Stimulated activated CD4-positive, alpha-beta T cell treated with anti-CD3 and anti-CD28 coated beads, Interleukin-12 subunit alpha, Interleukin-12 subunit beta, amount 100 ng/mL, for 48 hours (primary cell): ENCODE measurements around the gene VASH2.
"Not testable (repeated sequence)": the region's sequence is repeated elsewhere in the genome, so short reads cannot be mapped to it uniquely, and the experiment has no call there.

Experiments
- DNase-seq, 3 donors: peaks; one replicate each; pipeline ENCODE4 v3.0.0-alpha.2; 2020; ENCODE audit warnings: low read depth in 2 of 3, low spot score in 1 of 3

VASH2 gene

GRCh38 chr1:212979340-212980122, 29.2 kb downstream of the VASH2 start:
- DNase-seq: peak in 1 of 3 donors; percentile 16

DNA sequence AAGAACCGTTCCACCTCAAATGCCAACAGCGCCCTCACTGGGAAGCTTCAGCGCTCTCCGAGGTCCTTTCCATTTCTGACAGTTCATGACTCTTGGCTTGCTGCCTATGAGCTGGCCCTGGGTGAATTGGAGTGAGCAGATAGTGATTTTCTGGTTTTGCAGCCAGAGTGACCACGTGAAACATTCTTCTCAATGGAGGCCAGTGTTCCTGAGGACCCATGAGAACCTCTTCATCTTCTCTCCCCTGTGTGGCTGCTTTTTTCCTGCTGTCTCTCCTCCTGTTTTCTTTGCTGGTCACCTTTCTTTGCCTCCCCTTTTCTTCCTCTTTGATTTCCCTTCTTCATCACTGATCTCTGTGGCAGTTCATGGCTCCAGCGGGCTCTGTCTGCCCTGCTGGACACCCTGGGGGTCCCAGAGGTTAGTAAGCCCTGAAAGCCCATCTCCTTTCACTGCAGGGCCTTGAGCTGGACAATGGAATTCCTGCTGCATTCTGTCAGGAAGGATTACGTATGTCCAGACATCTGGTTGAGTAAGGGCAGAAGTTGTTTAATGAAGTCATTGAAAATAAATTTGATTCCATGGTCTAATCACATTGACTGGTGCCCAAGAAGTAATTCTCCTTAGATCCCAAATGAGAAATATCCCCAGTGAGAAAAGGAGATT, 29.9 kb downstream of the VASH2 start:
- no peak for DNase-seq

- DNase-seq: no peak
Measured at GRCh38 chr1:212981025-212981495, 30.7 kb downstream of the VASH2 start.

GRCh38 chr1:212981571-212982328, 31.4 kb downstream of the VASH2 start:
- no peak for DNase-seq

- DNase-seq: no peak
Measured at GRCh38 chr1:212982430-212983152, 32.2 kb downstream of the VASH2 start.

- no peak for DNase-seq
Measured at GRCh38 chr1:212983482-212983881, 33.1 kb downstream of the VASH2 start.

DNA sequence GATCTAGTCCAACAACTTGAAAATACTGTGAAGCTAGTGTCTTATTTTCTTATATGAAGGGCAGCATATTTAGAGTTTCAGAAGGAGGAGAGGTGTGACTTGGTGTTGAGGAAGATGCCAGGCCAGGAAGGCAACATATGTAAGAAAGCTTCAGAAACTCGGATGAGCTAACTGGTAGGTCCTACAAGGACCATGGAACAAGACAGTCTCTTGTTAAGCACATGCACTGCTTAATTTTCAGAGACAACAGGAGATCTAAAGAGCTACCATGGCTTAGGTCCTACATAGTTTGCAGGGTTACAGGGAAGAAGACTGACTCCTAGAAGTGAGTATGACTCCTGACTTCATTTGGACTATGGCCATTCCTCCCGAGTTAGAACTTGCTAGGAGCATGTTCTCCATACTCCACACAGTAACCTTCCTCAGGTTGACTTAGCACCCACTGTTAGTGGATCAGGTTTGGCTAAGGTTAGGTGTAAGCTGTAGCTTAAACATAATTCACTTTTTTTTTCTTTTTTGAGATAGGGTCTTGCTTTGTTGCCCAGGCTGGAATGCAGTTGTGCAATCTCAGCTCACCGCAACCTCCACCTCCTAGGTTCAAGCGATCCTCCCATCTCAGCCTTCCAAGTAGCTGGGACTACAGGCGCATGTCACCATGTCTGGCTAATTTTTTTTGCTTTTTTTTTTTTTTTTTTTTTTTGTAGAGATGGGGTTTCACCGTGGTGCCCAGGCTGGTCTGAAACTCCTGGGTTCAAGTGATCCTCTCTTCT, 34.4 kb downstream of the VASH2 start:
- DNase-seq: no peak

- DNase-seq: no peak
Measured at GRCh38 chr1:212986551-212986950, 36.2 kb downstream of the VASH2 start.

DNA sequence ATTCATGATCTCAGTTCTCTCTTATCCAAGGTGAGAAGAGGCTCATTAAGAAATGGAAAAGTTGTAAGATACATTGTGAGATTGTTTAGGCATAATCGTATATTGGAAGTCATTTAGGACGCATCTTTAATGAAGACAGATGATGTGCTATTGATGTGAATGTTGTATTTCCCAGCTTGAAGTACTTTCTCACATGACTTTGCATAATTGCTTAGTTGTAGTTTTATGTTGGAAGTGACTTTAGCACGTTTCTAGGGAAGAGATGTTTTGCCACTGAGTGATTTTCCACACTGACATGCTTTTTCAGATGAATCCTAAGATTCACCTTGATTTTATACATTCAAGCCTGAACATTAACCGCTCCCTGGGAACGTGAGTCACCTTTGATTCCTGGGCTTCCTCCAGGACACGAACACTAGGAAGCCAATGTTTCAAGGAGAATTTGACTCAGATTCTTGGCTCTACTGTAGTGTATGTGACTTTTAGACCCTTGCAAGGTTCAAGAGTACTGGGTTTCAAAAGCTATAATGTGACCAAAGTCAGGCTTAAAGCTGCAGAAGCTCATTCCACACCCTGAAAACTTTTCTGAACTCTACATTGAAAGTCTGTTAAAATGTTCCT, 37.5 kb downstream of the VASH2 start:
- no peak for DNase-seq

DNA sequence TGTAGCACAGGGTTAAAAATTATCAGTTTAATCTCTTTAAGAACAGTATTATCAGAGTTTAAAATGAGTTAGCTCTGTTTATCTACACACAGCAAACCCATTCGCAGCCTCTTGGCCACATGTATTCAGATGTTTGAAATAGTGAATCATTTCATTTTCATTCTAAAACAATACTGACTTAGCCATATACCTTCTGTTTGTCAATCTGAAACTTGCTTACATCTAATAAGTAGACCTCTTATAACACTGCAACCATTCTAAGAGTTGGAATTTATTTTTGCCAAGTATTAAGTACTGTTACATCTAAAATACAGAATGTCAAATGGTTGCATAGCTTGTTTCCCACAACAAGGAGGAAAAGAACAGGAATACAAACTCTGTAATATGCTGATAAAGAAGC, 39.9 kb downstream of the VASH2 start:
- DNase-seq: no peak

- not testable (repeated sequence) for DNase-seq
Measured at GRCh38 chr1:212993960-212994359, 43.6 kb downstream of the VASH2 start.

GRCh38 chr1:212994926-212995325, 44.6 kb downstream of the VASH2 start:
- DNase-seq: no peak

GRCh38 chr1:213003256-213003655, 52.9 kb downstream of the VASH2 start:
- no peak for DNase-seq

DNA sequence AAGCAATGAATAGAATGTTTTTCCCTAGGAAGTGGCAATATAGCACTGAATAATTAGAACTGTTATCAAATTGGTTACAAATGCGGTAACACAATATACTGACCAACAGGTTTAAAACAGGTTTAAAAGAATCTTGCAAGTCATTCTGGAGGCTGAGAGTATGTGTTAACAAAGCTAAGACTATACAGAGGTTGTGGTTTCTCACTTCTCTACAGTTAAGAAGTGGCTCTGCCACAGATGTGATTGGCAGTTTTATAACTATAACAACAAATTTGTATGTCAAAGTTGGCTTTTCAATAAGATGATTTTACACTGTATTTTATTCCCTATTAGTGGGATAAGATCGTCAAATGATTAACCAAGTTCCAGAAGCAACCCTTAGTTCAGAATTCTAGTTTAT, 58.2 kb downstream of the VASH2 start:
- DNase-seq: no peak

DNA sequence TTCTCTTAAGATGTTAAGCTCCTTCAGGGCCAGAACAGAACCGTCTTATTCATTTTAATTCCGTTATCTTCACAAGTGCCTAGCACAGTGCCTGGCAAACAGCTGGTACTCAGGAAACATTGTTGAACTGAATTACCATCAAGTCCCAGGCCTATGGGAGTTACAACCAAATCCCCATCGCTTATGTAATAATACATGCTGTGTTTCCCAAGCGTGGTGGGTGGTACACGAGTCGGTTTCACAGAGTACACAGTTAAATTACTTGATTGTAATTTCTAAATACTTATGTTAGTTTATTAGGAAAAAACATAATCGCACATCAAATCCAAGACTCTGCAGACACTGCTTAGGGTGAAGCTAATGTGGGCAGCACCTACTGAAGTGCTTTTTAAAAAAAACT, 64.3 kb downstream of the VASH2 start:
- no peak for DNase-seq

GRCh38 chr1:213015099-213016050, 65.0 kb downstream of the VASH2 start, which contains the start of gene ANGEL2:
TSS of gene ANGEL2 (minus strand) at chr1:213015867. CDS start at chr1:213015671, 196 bp downstream.
- DNase-seq: peak; percentile 85 to 92 (median 92)

DNA sequence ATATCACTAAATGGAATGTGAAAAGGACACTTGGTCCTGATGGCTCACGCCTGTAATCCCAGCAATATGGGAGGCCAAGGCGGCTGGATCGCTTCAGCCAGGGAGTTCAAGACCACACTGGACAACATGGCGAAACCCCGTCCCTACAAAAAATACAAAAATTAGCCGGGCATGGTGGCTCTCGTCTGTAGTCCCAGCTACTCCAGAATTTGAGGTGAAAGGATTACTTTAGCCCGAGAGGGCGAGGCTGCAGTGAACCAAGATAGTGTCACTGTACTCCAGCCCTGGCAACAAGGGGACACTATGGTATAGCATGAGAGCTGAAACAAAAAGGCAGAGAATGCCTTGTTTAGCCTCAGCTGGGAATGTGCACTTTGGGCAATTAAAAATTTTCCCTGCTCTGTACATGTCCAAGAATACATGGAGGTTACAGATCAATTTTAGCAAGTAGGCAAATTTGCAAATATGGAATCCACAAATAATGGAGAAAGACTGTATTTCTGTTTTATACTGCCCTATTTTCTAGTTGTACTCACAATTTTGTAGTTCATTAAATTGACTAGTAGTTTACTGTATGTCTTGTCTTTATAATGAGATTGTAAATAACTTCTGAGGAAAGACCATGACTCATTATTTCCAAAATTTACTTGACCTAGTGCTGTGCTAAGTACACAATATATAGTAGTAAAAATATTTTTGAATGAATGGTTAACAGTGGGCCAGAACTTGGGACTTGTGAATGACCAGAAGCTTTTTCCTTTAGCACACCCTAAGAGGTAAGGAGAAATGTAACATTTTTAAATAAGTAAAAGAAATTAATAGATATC, 67.3 kb downstream of the VASH2 start:
- DNase-seq: no peak

DNA sequence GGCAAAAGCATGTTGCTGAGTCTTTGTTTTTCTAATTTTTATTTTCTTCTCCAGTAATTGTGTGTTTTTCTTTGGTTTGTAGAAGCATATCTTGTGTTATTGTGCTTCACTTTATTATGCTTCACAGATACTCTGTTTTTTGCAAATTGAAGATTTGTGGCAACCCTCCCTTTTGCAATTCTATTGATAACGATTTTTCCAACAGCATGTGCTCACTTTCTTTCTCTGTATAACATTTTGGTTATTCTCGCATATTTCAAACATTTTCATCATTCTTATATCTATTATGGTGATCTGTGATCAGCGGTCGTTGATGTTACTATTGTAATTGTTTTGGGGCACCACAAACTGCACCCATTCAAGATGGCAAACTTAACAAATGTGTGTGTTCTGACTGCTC, 69.1 kb downstream of the VASH2 start:
- DNase-seq: no peak
